ENCODE results near the gene PSMB9.
A peak's percentile ranks its signal among the peaks of the same experiment; 100 is the strongest.

The PSMB9 gene

GRCh38 chr6:32840604-32841246 is 13.3 kb upstream of the PSMB9 start:
- DNase-seq, result no peak

GRCh38 chr6:32842021-32842650 is 11.9 kb upstream of the PSMB9 start:
- no peak for DNase-seq

DNA sequence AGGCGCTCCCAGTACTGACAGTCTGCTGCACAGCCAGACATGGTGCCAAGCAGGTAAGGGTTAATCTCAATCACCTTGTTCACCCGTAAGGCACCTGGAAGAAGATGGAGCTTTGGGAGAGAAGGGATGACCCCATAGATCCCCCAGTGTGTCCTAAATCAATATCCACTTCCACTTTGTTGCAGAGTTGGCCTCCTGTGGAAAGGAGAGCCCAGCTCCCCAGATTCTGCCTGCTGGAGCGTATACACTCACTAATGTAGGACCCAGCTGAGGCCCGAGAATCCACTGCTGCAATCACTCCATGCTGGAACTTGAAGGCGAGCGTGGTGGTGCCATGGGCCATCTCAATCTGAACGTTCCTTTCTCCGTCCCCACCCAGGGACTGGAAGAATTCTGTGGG is 11.3 kb upstream of the PSMB9 start:
- DNase-seq, result no peak

DNA sequence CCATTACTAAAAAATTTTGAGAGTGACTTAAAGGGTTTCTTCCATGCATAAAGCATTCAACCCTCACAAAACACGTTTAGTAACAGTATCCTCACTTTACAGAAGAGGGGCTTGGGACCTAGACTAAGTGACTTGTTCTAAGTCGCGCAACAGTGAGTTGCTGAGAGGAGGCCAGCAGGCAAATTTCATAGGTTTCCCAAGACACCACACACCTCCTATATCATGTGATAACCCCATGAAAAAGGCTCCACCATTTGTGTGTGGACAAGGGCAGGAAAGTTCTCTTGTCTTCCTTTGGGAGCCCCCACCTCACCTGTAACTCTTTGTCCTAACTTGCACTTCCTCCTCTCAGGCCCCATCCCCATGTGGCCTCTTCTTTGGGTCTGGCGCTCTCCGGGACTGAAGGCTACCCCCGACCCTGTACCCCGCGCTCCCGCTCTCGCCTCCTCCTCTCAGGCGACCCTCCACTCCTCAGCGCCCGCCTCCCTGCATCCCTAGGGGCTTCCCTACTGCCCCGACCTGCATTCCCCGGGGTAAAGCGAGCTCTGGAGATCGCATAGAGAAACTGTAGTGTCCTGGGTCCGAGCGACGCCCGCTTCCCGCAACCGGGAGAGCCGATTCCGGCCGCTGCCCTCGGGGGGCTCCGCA is 10.5 kb upstream of the PSMB9 start:
- no peak for DNase-seq

- DNase-seq, result peak; percentile 99
These were observed 9.8 kb upstream of the PSMB9 start, which contains the start of gene PSMB8 for GRCh38 chr6:32843979-32844838. PSMB8 (minus strand) TSS chr6:32844047; CDS start chr6:32843996, 51 bp downstream.

- no peak for DNase-seq
These were observed 9.1 kb upstream of the PSMB9 start for GRCh38 chr6:32844839-32845383.

GRCh38 chr6:32845384-32845884 is 8.6 kb upstream of the PSMB9 start:
- peak; percentile 78 for DNase-seq

DNA sequence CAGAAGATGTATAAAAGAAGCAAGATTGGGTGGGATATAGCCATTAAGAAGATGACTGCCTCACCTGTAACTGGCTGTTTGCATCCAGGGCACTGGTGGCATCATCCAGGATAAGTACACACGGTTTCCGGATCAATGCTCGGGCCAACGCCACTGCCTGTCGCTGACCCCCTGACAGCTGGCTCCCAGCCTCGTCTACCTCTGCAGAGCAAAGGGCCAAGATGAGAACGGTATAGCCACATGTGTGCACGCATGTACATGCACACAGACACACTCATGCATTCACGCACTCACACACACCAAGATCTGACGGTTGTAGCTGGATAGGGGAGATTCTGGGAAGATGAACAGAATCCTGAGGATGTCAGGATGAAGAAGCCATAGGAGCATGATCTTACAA is 7.0 kb upstream of the PSMB9 start:
- no peak for DNase-seq

- no peak for DNase-seq
These were observed 6.2 kb upstream of the PSMB9 start for GRCh38 chr6:32847795-32848194.

DNA sequence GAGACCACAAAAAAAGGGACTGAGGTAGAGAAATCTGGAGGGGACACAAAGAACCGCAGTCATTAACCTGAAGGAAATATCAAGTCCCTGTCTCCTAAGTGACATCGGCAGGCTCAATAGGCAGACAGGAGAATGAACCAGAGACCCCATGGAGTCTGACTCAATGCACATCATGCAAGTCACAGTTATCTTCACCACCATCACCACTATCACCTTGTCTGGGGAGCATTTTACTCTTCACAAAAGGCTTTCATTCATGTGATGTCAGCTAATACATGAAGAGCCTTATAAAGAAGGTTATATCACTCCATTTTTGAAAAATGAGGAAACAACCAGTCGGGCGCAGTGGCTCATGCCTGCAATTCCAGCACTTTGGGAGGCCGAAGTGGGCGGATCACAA is 4.9 kb upstream of the PSMB9 start:
- DNase-seq, result no peak

- DNase-seq, result no peak
These were observed 3.0 kb upstream of the PSMB9 start for GRCh38 chr6:32851025-32851424.

DNA sequence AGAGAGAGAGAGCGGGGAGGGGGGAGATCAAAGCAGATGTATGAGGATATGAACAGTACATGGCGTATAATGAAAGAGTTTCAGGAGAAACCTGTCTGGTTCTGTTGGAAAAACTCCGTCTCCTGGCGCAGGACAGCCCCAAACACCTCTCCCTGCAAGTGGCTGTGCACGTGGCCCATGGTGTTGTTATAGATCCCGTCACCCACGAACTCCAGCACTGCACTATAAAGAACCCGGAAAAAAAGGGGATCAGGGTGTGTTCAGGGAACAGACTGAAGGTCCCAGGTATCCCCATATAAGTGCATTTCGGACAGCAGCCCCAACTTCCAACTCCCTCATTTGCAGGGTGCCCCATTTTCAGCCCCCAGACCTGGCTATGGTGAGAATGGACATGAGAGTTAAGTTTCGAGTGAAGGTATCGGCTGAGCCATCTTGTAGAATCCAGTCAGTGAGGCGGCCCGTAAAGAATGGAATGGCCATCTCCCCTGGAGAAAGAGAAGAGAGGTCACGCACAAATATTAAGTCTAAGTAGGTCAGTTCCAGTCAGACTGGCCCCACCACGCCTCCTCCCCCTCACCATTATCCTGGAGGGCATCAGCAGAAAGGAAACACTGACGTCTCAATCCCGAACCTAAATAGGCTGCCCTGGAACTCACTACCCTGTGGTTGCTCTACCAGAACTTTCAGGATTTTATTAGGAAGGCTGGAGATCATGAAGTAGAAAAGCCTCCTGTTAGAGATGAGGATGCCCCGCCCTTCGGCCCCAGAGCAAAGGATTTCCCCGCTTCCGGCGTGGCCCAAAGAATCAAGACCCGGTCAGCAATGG is 1.8 kb upstream of the PSMB9 start:
- peak; percentile 82 for DNase-seq

DNA sequence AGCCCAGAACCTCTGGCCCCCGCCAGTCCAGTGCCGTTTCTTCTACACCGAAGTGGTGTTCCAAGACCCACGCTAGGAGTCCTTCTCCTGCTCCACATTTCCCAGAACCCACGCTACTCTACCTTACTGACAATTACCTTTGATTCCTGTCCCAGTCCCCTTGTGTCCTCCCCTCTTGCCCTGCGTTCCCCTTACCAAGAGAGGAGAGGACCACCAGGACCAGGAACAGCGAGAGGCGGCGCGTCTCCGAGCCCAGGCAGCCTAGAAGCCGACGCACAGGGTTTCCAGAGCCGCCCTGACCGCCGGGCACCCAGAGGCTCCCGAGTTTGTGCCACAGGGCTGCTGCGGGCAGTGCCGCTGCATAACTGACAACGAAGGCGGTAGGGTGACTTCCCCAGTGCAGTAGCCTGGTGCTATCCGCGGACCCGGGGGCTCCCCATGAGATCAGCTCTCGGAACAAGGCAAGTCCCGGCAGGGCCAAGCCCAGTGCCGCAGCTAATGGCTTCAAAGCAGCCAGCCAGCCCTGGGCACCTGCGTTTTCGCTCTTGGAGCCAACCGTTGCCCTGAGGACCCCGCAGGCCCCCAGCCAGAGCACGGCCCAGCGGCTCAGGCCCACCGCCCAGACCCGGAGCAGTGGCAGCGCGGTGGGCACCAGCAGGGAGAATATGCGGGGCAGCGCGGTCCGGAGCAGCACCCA is 1.0 kb upstream of the PSMB9 start:
- DNase-seq, result peak; percentile 87

DNA sequence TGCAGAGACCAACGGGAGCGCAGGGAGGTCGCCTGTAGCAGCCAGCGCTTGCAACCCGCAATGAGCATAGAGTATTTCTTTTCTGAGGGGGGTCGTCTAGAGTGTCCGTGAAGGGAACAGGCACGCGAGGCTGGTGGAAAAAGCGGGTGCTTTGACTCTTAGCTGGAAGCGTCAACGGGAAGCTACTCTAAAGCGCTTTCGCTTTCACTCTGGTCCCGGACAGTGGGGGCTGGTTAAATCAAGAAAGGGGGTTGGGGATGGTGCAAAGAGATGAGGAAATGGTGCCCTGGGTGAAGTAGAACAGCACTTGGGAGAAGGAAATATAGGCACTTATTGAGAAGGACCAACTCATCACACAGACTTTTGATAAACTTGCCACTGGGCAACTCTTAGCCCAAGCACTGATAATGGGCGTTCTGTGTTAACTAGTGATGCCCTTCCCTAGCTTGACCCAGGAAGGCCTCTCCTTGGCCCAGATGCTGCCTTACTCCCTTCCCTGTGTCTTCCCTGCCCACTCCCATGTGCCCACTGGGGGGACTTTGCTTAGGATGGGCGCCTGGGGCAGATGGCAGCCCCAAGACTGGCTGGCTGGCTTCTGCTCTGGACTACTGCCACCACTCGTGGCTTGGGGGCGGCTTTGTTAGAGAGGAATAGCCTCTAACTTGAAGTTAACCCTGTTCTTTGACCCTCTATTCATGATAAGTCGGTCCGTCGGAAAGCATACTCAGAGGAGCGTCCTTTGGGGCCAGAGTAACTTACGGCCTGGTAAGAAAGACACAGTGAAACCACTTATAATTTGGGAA is 585 bp downstream of the PSMB9 start:
- DNase-seq, result peak; percentile 87

DNA sequence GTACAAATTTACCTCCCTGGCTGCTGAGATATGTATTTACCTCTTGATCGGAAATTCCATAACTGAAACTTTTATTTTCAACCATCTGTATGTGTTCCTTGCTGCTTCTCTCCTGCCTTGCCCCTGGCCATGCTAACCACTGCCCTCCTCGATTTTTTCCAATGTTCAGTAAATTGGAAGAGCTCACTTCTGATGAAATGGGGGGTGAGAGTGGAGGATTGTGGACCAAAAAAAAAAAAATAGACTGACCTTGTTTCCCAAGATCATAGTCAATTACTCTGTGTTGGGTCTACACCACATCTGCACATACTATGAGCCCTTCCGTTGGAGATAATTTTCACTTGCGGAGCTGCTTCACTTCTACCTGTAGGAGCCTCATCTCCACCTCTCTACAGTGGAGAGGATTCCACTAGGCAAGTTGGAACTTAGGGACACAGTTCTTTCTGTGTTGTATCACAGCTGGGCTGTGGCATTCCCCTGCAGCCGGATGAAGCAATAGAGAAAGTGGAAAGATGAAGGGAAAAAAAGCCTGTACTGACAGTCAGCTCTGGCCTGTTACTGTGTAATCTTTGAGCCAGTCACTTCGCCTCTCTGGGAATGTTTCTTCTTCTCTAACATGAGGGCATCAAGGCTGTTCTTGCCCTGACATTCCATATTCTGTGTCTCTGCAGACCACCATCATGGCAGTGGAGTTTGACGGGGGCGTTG is 1.6 kb downstream of the PSMB9 start:
- DNase-seq, result no peak

GRCh38 chr6:32857156-32857891 is 3.3 kb downstream of the PSMB9 start:
- DNase-seq, result no peak

DNA sequence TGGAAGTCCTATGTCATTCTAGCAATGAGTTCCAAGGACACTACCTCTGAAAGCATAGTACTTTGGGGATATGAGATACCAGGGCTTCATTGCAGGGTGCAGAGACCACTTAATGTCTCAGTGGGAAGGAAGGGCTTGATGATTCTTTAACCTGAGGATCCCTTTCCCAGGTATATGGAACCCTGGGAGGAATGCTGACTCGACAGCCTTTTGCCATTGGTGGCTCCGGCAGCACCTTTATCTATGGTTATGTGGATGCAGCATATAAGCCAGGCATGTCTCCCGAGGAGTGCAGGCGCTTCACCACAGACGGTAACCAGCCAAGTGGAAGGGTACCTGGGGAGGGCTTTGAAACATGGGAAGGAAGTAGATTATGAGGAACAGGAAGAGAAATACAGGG is 4.2 kb downstream of the PSMB9 start:
- DNase-seq, result no peak

- DNase-seq, result no peak
These were observed 6.7 kb downstream of the PSMB9 start for GRCh38 chr6:32860674-32861073.

GRCh38 chr6:32862725-32863124 is 8.7 kb downstream of the PSMB9 start:
- no peak for DNase-seq

Data from activated effector memory CD4-positive, alpha-beta T cell treated with anti-CD3 and anti-CD28 coated beads, Interleukin-2, amount 50 U/mL, for 16 hours (primary cell).